Naive B cell (primary cell): ENCODE data around the gene PTPN20. TPM values are rescaled to one million over a fixed set of nuclear protein-coding genes. Genes with fewer than 3 reads are reported as not detected.
A peak's percentile ranks its signal among the peaks of the same experiment; 100 is the strongest.

ENCODE experiments used
- ATAC-seq, 2 donors: fragments of 150-1000 bp; cut with Tn5 transposase; 2 replicates each; pipeline ENCODE4 v1.10.0; 2021; ENCODE audit warnings: low read depth in 2 of 2, mild to moderate bottlenecking in 2 of 2, moderate library complexity in 2 of 2
- DNase-seq: peaks from one replicate; pipeline ENCODE4 v3.0.0; 2022
- H3K27ac Mint-ChIP-seq, 6 donors: one replicate each; pipeline ENCODE4 v1.8.0; 2020 to 2022; ENCODE audit warnings: mild to moderate bottlenecking in 6 of 6, mixed read lengths in 6 of 6, moderate library complexity in 5 of 6, inconsistent platforms in 2 of 6
- H3K27me3 Mint-ChIP-seq, 3 donors: one replicate each; pipeline ENCODE4 v1.8.0; 2021 to 2022; ENCODE audit warnings: mixed read lengths in 3 of 3, mild to moderate bottlenecking in 1 of 3
- H3K36me3 Mint-ChIP-seq, 2 donors: one replicate each; pipeline ENCODE4 v1.8.0; 2020 to 2022; ENCODE audit warnings: mixed read lengths in 2 of 2, inconsistent platforms in 1 of 2, mild to moderate bottlenecking in 1 of 2
- H3K4me1 Mint-ChIP-seq, 3 donors: one replicate each; pipeline ENCODE4 v1.8.0; 2020 to 2022; ENCODE audit warnings: mixed read lengths in 3 of 3, inconsistent platforms in 1 of 3, mild to moderate bottlenecking in 1 of 3, moderate library complexity in 1 of 3
- H3K4me3 Mint-ChIP-seq, 8 donors: one replicate each; pipeline ENCODE4 v1.8.0; 2020 to 2022; ENCODE audit warnings: mild to moderate bottlenecking in 8 of 8, mixed read lengths in 8 of 8, moderate library complexity in 8 of 8, inconsistent platforms in 2 of 8
- H3K9me3 Mint-ChIP-seq, 7 donors: one replicate each; pipeline ENCODE4 v1.8.0; 2020 to 2022; ENCODE audit warnings: mixed read lengths in 7 of 7, mild to moderate bottlenecking in 5 of 7, inconsistent platforms in 2 of 7, moderate library complexity in 1 of 7
- polyA plus RNA-seq, 6 donors: library from polyadenylated mRNA; unstranded; fragments of 300-500 nt; fragmentation: Illumina TruSeq; gene quantifications; one replicate each; pipeline ENCODE4 v1.2.3, GENCODE V29; 2021; ENCODE audit warnings: low read depth in 6 of 6

The PTPN20 gene
- polyA plus RNA-seq, 6 donors from 2014 or later: 0.82 to 2.6 (median 0.88) TPM; not detected in 1

- no peak for ATAC-seq
- Mint-ChIP-seq H3K4me3 (no peak overlapping the region), H3K4me1 (peaks cover 0 to 4% (median 3%) of the 10 kb centered on the region in 3 donors), H3K27ac (no peak overlapping the region), H3K27me3 (peaks cover 5 to 19% (median 14%) of the 10 kb centered on the region in 3 donors), H3K36me3 (no peaks in the 10 kb centered on the region), H3K9me3 (no peaks in the 10 kb centered on the region)
- DNase-seq: no peak
Observed at GRCh38 chr10:47027784-47028260, 116.6 kb downstream of the PTPN20 start.

- Mint-ChIP-seq H3K9me3 (no peaks in the 10 kb centered on the region), H3K27ac (no peak overlapping the region), H3K27me3 (peaks cover 5 to 20% (median 16%) of the 10 kb centered on the region in 3 donors), H3K4me1 (peaks cover 0 to 4% (median 3%) of the 10 kb centered on the region in 3 donors), H3K4me3 (no peak overlapping the region), H3K36me3 (no peaks in the 10 kb centered on the region)
- ATAC-seq (no peak), DNase-seq (no peak)
Observed at GRCh38 chr10:47028466-47028865, 117.2 kb downstream of the PTPN20 start.

GRCh38 chr10:47029181-47030009, 118.2 kb downstream of the PTPN20 start:
- H3K4me3 Mint-ChIP-seq: no peak overlapping the region
- no peak for ATAC-seq
- peak overlapping the region in 1 of 6 donors; percentile 2 for H3K27ac Mint-ChIP-seq
- H3K27me3 Mint-ChIP-seq: peaks cover 0 to 15% (median 13%) of the 10 kb centered on the region in 3 donors
- DNase-seq: no peak
- H3K9me3 Mint-ChIP-seq: no peaks in the 10 kb centered on the region
- H3K36me3 Mint-ChIP-seq: no peaks in the 10 kb centered on the region
- peaks cover 0 to 3% (median 0%) of the 10 kb centered on the region in 3 donors for H3K4me1 Mint-ChIP-seq

- Mint-ChIP-seq H3K4me1 (peaks cover 0 to 3% (median 0%) of the 10 kb centered on the region in 3 donors), H3K27ac (peak overlapping the region in 1 of 6 donors; percentile 2), H3K27me3 (peaks cover 0 to 15% (median 13%) of the 10 kb centered on the region in 3 donors), H3K36me3 (no peaks in the 10 kb centered on the region), H3K9me3 (no peaks in the 10 kb centered on the region), H3K4me3 (no peak overlapping the region)
- ATAC-seq (no peak), DNase-seq (no peak)
Observed at GRCh38 chr10:47030191-47030703, 119.0 kb downstream of the PTPN20 start.

- Mint-ChIP-seq H3K4me3 (no peak overlapping the region), H3K27me3 (peaks cover 0 to 15% (median 13%) of the 10 kb centered on the region in 3 donors), H3K36me3 (no peaks in the 10 kb centered on the region), H3K4me1 (peaks cover 0 to 3% (median 0%) of the 10 kb centered on the region in 3 donors), H3K9me3 (no peaks in the 10 kb centered on the region), H3K27ac (no peak overlapping the region)
- DNase-seq (no peak), ATAC-seq (no peak)
Observed at GRCh38 chr10:47031211-47031900, 120.1 kb downstream of the PTPN20 start.

- ATAC-seq (no peak), DNase-seq (no peak)
- Mint-ChIP-seq H3K27me3 (peaks cover 0 to 15% (median 13%) of the 10 kb centered on the region in 3 donors), H3K27ac (no peak overlapping the region), H3K4me1 (peaks cover 0 to 3% (median 0%) of the 10 kb centered on the region in 3 donors), H3K36me3 (no peaks in the 10 kb centered on the region), H3K4me3 (no peak overlapping the region), H3K9me3 (no peaks in the 10 kb centered on the region)
Observed at GRCh38 chr10:47031901-47032465, 120.8 kb downstream of the PTPN20 start.

- H3K4me1 Mint-ChIP-seq: peaks cover 0 to 3% (median 0%) of the 10 kb centered on the region in 3 donors
- H3K4me3 Mint-ChIP-seq: no peak overlapping the region
- H3K27me3 Mint-ChIP-seq: peaks cover 0 to 15% (median 13%) of the 10 kb centered on the region in 3 donors
- H3K9me3 Mint-ChIP-seq: no peaks in the 10 kb centered on the region
- no peak for ATAC-seq
- DNase-seq: no peak
- no peaks in the 10 kb centered on the region for H3K36me3 Mint-ChIP-seq
- H3K27ac Mint-ChIP-seq: no peak overlapping the region
Observed at GRCh38 chr10:47033081-47033480, 121.9 kb downstream of the PTPN20 start.

- Mint-ChIP-seq H3K4me1 (peaks cover 0 to 2% (median 0%) of the 10 kb centered on the region in 3 donors), H3K4me3 (no peak overlapping the region)
- no peak for ATAC-seq
Observed at GRCh38 chr10:47033541-47034270, 122.5 kb downstream of the PTPN20 start.

GRCh38 chr10:47034441-47035051, 123.3 kb downstream of the PTPN20 start:
- Mint-ChIP-seq H3K9me3 (no peaks in the 10 kb centered on the region), H3K4me1 (no peaks in the 10 kb centered on the region), H3K36me3 (no peaks in the 10 kb centered on the region), H3K4me3 (no peak overlapping the region), H3K27ac (no peak overlapping the region), H3K27me3 (peaks cover 0 to 15% (median 13%) of the 10 kb centered on the region in 3 donors)
- DNase-seq: no peak
- ATAC-seq: no peak

More at GRCh38 chr10:47033541-47034270, 122.5 kb downstream of the PTPN20 start:
- Mint-ChIP-seq H3K9me3 (no peaks in the 10 kb centered on the region), H3K27ac (no peak overlapping the region), H3K36me3 (no peaks in the 10 kb centered on the region), H3K27me3 (peaks cover 0 to 15% (median 13%) of the 10 kb centered on the region in 3 donors)
- DNase-seq: no peak

GRCh38 chr10:47035171-47035818, 124.1 kb downstream of the PTPN20 start:
- no peaks in the 10 kb centered on the region for H3K9me3 Mint-ChIP-seq
- no peak for DNase-seq
- no peaks in the 10 kb centered on the region for H3K4me1 Mint-ChIP-seq
- no peak overlapping the region for H3K27ac Mint-ChIP-seq
- no peaks in the 10 kb centered on the region for H3K36me3 Mint-ChIP-seq
- ATAC-seq: no peak
- no peak overlapping the region for H3K4me3 Mint-ChIP-seq
- H3K27me3 Mint-ChIP-seq: peaks cover 0 to 15% (median 13%) of the 10 kb centered on the region in 3 donors

GRCh38 chr10:47035819-47036337, 124.7 kb downstream of the PTPN20 start:
- Mint-ChIP-seq H3K4me1 (no peaks in the 10 kb centered on the region), H3K27me3 (peaks cover 0 to 15% (median 13%) of the 10 kb centered on the region in 3 donors), H3K9me3 (no peaks in the 10 kb centered on the region), H3K4me3 (no peak overlapping the region), H3K36me3 (no peaks in the 10 kb centered on the region), H3K27ac (no peak overlapping the region)
- ATAC-seq: no peak
- DNase-seq: no peak

- Mint-ChIP-seq H3K4me1 (no peaks in the 10 kb centered on the region), H3K9me3 (no peaks in the 10 kb centered on the region), H3K36me3 (no peaks in the 10 kb centered on the region), H3K27ac (no peak overlapping the region), H3K4me3 (no peak overlapping the region), H3K27me3 (peaks cover 0 to 7% (median 7%) of the 10 kb centered on the region in 3 donors)
- DNase-seq (no peak), ATAC-seq (no peak)
Observed at GRCh38 chr10:47036771-47037170, 125.5 kb downstream of the PTPN20 start.
